Lower leg skin (tissue), 3 donors: ENCODE data around the gene LIPT1.
"Not testable (repeated sequence)": the region's sequence is repeated elsewhere in the genome, so short reads cannot be mapped to it uniquely, and the experiment has no call there.

Experiments
- CTCF ChIP-seq, 3 donors: fragments of 450-650 bp; IDR thresholded peaks; one replicate each; pipeline ENCODE4 v1.5.1; 2016; ENCODE audit warnings: antibody characterized with exemption in 3 of 3, mild to moderate bottlenecking in 3 of 3, moderate library complexity in 2 of 3
- POLR2A ChIP-seq, 2 donors: fragments of 450-650 bp; IDR thresholded peaks; one replicate each; pipeline ENCODE4 v1.6.1; 2016 to 2017; ENCODE audit warnings: antibody characterized with exemption in 2 of 2, mild to moderate bottlenecking in 1 of 2, moderate library complexity in 1 of 2

- TF ChIP-seq CTCF, POLR2A (IDR thresholded peaks at IDR 0.05): not testable (repeated sequence)
Measured at GRCh38 chr2:99192364-99192763, 37.6 kb downstream of the LIPT1 start.
